ENCODE measurements around the gene SUPT3H.

SUPT3H gene

GRCh38 chr6:45084257-45084656 is 293.5 kb downstream of the SUPT3H start:
- H3K4me3 ChIP-seq = no peak overlapping the region
- TF ChIP-seq CTCF (IDR thresholded peaks at IDR 0.05) = no peak
- no peak for DNase-seq (ENCODE audit: low spot score)
- H3K27ac ChIP-seq = no peak overlapping the region

- TF ChIP-seq CTCF (IDR thresholded peaks at IDR 0.05) = no peak
- no peak for DNase-seq (ENCODE audit: low spot score)
- Histone ChIP-seq H3K4me3 (no peak overlapping the region), H3K27ac (no peak overlapping the region)
Measured at GRCh38 chr6:45082091-45082490, 295.6 kb downstream of the SUPT3H start.

GRCh38 chr6:45081634-45082033 is 296.1 kb downstream of the SUPT3H start:
- DNase-seq (ENCODE audit: low spot score) = no peak
- no peak overlapping the region for H3K4me3 ChIP-seq
- no peak for TF ChIP-seq CTCF (IDR thresholded peaks at IDR 0.05)
- no peak overlapping the region for H3K27ac ChIP-seq

- no peak overlapping the region for H3K4me3 ChIP-seq
- no peak for DNase-seq (ENCODE audit: low spot score)
- TF ChIP-seq CTCF (IDR thresholded peaks at IDR 0.05) = no peak
- H3K27ac ChIP-seq = no peak overlapping the region
Measured at GRCh38 chr6:45078432-45078831, 299.3 kb downstream of the SUPT3H start.

- Histone ChIP-seq H3K4me3 (no peak overlapping the region), H3K27ac (no peak overlapping the region)
- no peak for TF ChIP-seq CTCF (IDR thresholded peaks at IDR 0.05)
- DNase-seq (ENCODE audit: low spot score) = no peak
Measured at GRCh38 chr6:45076217-45076930, 301.4 kb downstream of the SUPT3H start.

- Histone ChIP-seq H3K27ac (no peak overlapping the region), H3K4me3 (no peak overlapping the region)
- TF ChIP-seq CTCF (IDR thresholded peaks at IDR 0.05) = no peak
- DNase-seq (ENCODE audit: low spot score) = no peak
Measured at GRCh38 chr6:45075246-45075645, 302.5 kb downstream of the SUPT3H start.

- no peak overlapping the region for H3K4me3 ChIP-seq
- no peak for DNase-seq (ENCODE audit: low spot score)
- no peak overlapping the region for H3K27ac ChIP-seq
- TF ChIP-seq CTCF (IDR thresholded peaks at IDR 0.05) = no peak
Measured at GRCh38 chr6:45074439-45074838, 303.3 kb downstream of the SUPT3H start.
